ENCODE results near the gene CDK17. TPM values are rescaled to one million over a fixed set of nuclear protein-coding genes. Genes with fewer than 3 reads are reported as not detected.

CDK17 gene
- total RNA-seq, 1 experiment from 2014 or later: 23.9 TPM

DNA sequence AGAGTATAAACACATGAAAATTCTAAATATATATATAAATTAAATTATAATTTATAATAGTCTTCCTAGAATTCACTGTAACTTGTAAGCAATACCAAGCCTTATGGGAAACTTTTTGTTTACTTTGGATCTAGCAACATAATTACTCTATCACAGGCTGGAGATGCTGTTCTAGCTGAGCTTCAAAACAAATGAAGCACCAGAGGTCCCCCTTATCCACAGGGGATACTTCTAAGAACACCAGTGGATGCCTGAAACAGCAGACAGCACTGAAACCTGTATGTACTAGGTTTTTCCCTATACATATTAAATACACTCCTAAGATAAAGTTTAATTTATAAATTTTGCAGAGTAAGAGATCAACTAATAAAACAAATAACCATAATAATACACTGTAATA, 96.6 kb downstream of the CDK17 start:
- TF ChIP-seq EZH2 (IDR thresholded peaks at IDR 0.05; ENCODE audit: low read length, unreplicated experiment) (no peak), EZH2phosphoT487 (IDR thresholded peaks at IDR 0.05; ENCODE audit: borderline replicate concordance, low read length) (no peak)
- TF ChIP-seq, protein P1, sequence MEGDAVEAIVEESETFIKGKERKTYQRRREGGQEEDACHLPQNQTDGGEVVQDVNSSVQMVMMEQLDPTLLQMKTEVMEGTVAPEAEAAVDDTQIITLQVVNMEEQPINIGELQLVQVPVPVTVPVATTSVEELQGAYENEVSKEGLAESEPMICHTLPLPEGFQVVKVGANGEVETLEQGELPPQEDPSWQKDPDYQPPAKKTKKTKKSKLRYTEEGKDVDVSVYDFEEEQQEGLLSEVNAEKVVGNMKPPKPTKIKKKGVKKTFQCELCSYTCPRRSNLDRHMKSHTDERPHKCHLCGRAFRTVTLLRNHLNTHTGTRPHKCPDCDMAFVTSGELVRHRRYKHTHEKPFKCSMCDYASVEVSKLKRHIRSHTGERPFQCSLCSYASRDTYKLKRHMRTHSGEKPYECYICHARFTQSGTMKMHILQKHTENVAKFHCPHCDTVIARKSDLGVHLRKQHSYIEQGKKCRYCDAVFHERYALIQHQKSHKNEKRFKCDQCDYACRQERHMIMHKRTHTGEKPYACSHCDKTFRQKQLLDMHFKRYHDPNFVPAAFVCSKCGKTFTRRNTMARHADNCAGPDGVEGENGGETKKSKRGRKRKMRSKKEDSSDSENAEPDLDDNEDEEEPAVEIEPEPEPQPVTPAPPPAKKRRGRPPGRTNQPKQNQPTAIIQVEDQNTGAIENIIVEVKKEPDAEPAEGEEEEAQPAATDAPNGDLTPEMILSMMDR (conservative IDR thresholded peaks at IDR 0.05; ENCODE audit: low read depth, low read length): no peak
- ATAC-seq: no peak
- intact Hi-C loops (cut with micrococcal nuclease): loop anchor here (10.0 kb wide), 1 partner anchor 211 kb away; no protein-coding TSS in a partner anchor
- H3K9me3 ChIP-seq (ENCODE audit: low read length): no peaks in the 10 kb centered on the region
- H3K36me3 ChIP-seq (ENCODE audit: low read depth, low read length): peaks cover 12% of the 10 kb centered on the region; the same call in 1 of the 2 replicates
- no peaks in the 10 kb centered on the region for H4K20me1 ChIP-seq (ENCODE audit: low read length)
- no peak overlapping the region for H3K4me2 ChIP-seq (ENCODE audit: low read length)
- H3F3A ChIP-seq (ENCODE audit: low read length, unreplicated experiment): no peaks in the 10 kb centered on the region
- no peak overlapping the region for H2AFZ ChIP-seq (ENCODE audit: low read length)
- no TSS peak for BruUV-seq (replicated peaks)
- no peak overlapping the region for H3K27ac ChIP-seq (ENCODE audit: low read length)
- DNase-seq: no peak
- no peaks in the 10 kb centered on the region for H3K27me3 ChIP-seq (ENCODE audit: low read length)
- no peaks in the 10 kb centered on the region for H3K9me2 ChIP-seq (replicated peaks; ENCODE audit: low read length)
- H3K79me2 ChIP-seq (ENCODE audit: low read length): no peaks in the 10 kb centered on the region
- ChIA-PET POLR2A (ENCODE audit: unreplicated experiment) (no interaction called here), CTCF (no interaction called here)
- no peak overlapping the region for H3K4me3 ChIP-seq (ENCODE audit: low read length)
- no peak overlapping the region for H3K9ac ChIP-seq (ENCODE audit: low read length)
- H3K4me1 ChIP-seq (ENCODE audit: insufficient read depth, low read length): peaks cover 9% of the 10 kb centered on the region

GRCh38 chr12:96302687-96303310, 97.4 kb downstream of the CDK17 start:
- no peaks in the 10 kb centered on the region for H3K27me3 ChIP-seq (ENCODE audit: low read length)
- ChIA-PET POLR2A (ENCODE audit: unreplicated experiment) (interaction anchor here (0.7 kb wide), 1 partner anchor 84 kb away, joined by 3 read pairs; no protein-coding TSS in a partner anchor), CTCF (interaction anchor here (0.5 kb wide), 1 partner anchor 247 kb away, joined by 3 read pairs; no protein-coding TSS in a partner anchor)
- BruUV-seq (replicated peaks): no TSS peak
- H3K4me3 ChIP-seq (ENCODE audit: low read length): no peak overlapping the region
- peaks cover 14% of the 10 kb centered on the region; the same call in 1 of the 2 replicates for H3K36me3 ChIP-seq (ENCODE audit: low read depth, low read length)
- no peak overlapping the region for H3K9ac ChIP-seq (ENCODE audit: low read length)
- peaks cover 9% of the 10 kb centered on the region for H3K4me1 ChIP-seq (ENCODE audit: insufficient read depth, low read length)
- 0 out of 2 replicates have a peak overlapping the region, but pooled peaks have one; percentile 21 for H3K4me2 ChIP-seq (ENCODE audit: low read length)
- no peaks in the 10 kb centered on the region for H3F3A ChIP-seq (ENCODE audit: low read length, unreplicated experiment)
- DNase-seq (no peak), ATAC-seq (no peak)
- H3K27ac ChIP-seq (ENCODE audit: low read length): no peak overlapping the region
- H3K79me2 ChIP-seq (ENCODE audit: low read length): no peaks in the 10 kb centered on the region
- no peaks in the 10 kb centered on the region for H3K9me2 ChIP-seq (replicated peaks; ENCODE audit: low read length)
- TF ChIP-seq, protein P1 (conservative IDR thresholded peaks at IDR 0.05; ENCODE audit: low read depth, low read length): no peak
- TF ChIP-seq EZH2phosphoT487 (IDR thresholded peaks at IDR 0.05; ENCODE audit: borderline replicate concordance, low read length) (no peak), EZH2 (IDR thresholded peaks at IDR 0.05; ENCODE audit: low read length, unreplicated experiment) (no peak)
- H3K9me3 ChIP-seq (ENCODE audit: low read length): no peaks in the 10 kb centered on the region
- H4K20me1 ChIP-seq (ENCODE audit: low read length): no peaks in the 10 kb centered on the region
- intact Hi-C loops (cut with micrococcal nuclease): loop anchor here (10.0 kb wide), 1 partner anchor 212 kb away; no protein-coding TSS in a partner anchor
- H2AFZ ChIP-seq (ENCODE audit: low read length): no peak overlapping the region

GRCh38 chr12:96301732-96302131, 98.5 kb downstream of the CDK17 start:
- Histone ChIP-seq H3K4me3 (ENCODE audit: low read length) (no peak overlapping the region), H3K27me3 (ENCODE audit: low read length) (no peaks in the 10 kb centered on the region), H3K9ac (ENCODE audit: low read length) (no peak overlapping the region), H3K79me2 (ENCODE audit: low read length) (no peaks in the 10 kb centered on the region), H3K36me3 (ENCODE audit: low read depth, low read length) (peaks cover 14% of the 10 kb centered on the region), H3K9me3 (ENCODE audit: low read length) (no peaks in the 10 kb centered on the region), H2AFZ (ENCODE audit: low read length) (no peak overlapping the region), H4K20me1 (ENCODE audit: low read length) (no peaks in the 10 kb centered on the region), H3K27ac (ENCODE audit: low read length) (no peak overlapping the region), H3F3A (ENCODE audit: low read length, unreplicated experiment) (no peaks in the 10 kb centered on the region), H3K9me2 (replicated peaks; ENCODE audit: low read length) (no peaks in the 10 kb centered on the region), H3K4me2 (ENCODE audit: low read length) (no peak overlapping the region), H3K4me1 (ENCODE audit: insufficient read depth, low read length) (peaks cover 9% of the 10 kb centered on the region)
- ChIA-PET POLR2A (ENCODE audit: unreplicated experiment) (no interaction called here), CTCF (no interaction called here)
- BruUV-seq (replicated peaks): no TSS peak
- intact Hi-C loops (cut with micrococcal nuclease): loop anchor here (10.0 kb wide), 1 partner anchor 213 kb away; no protein-coding TSS in a partner anchor
- ATAC-seq (no peak), DNase-seq (no peak)
- TF ChIP-seq, protein P1 (conservative IDR thresholded peaks at IDR 0.05; ENCODE audit: low read depth, low read length): no peak
- no peak for TF ChIP-seq EZH2 (IDR thresholded peaks at IDR 0.05; ENCODE audit: low read length, unreplicated experiment)
- TF ChIP-seq EZH2phosphoT487 (IDR thresholded peaks at IDR 0.05; ENCODE audit: borderline replicate concordance, low read length): no peak

Measured in PC-3 (cell line).